ENCODE results near the gene KLHL28. TPM values are rescaled to one million over a fixed set of nuclear protein-coding genes. Genes with fewer than 3 reads are reported as not detected.

The KLHL28 gene
- total RNA-seq, 4 donors from 2014 or later, result 1.00 to 22.1 (median 15.3) TPM

- TF ChIP-seq EP300 (IDR thresholded peaks at IDR 0.05; ENCODE audit: low read depth), result no peak
- TF ChIP-seq POLR2AphosphoS5 (IDR thresholded peaks at IDR 0.05), result no peak
- no peak for TF ChIP-seq POLR2A (IDR thresholded peaks at IDR 0.05)
- H3K27ac ChIP-seq, result no peak overlapping the region
- no peaks in the 10 kb centered on the region for H3K9me3 ChIP-seq
- peaks cover 0 to 17% (median 9%) of the 10 kb centered on the region in 4 donors for H3K4me1 ChIP-seq
- no peaks in the 10 kb centered on the region for H3K27me3 ChIP-seq
- H3K4me3 ChIP-seq, result no peak overlapping the region
- in situ Hi-C loops (cut with MboI; ENCODE audit: low pct_ligation_motif_present in 1 of 4, low pct_unique_long_range_greater_than_20kb in 1 of 4, low sequenced_read_pairs in 3 of 4), result no loop called here
- no peak for DNase-seq
- no peaks in the 10 kb centered on the region for H3K36me3 ChIP-seq
- intact Hi-C loops (cut with DNase I; ENCODE audit: low total_unique reads), result no loop called here
- WGBS, 2 donors (ENCODE audit: low coverage in 1 of 2), result 50 to 59% methylated on average over 1 to 2 of the region's 2 CpGs
These were observed 28.8 kb upstream of the KLHL28 start for GRCh38 chr14:44990533-44990932.

- Histone ChIP-seq H3K4me1 (peaks cover 0 to 17% (median 9%) of the 10 kb centered on the region in 4 donors), H3K9me3 (no peaks in the 10 kb centered on the region), H3K4me3 (no peak overlapping the region), H3K27me3 (no peaks in the 10 kb centered on the region), H3K36me3 (no peaks in the 10 kb centered on the region), H3K27ac (peak overlapping the region in 1 of 4 donors; percentile 13)
- TF ChIP-seq EP300 (IDR thresholded peaks at IDR 0.05; ENCODE audit: low read depth) (no peak), POLR2A (IDR thresholded peaks at IDR 0.05) (no peak), CTCF (IDR thresholded peaks at IDR 0.05) (no peak), POLR2AphosphoS5 (IDR thresholded peaks at IDR 0.05) (no peak)
- 33 to 45% methylated on average over 2 to 3 of the region's 3 CpGs for WGBS, 2 donors (ENCODE audit: low coverage in 1 of 2)
- no peak for DNase-seq
- intact Hi-C loops (cut with DNase I; ENCODE audit: low total_unique reads), result no loop called here
- in situ Hi-C loops (cut with MboI; ENCODE audit: low pct_ligation_motif_present in 1 of 4, low pct_unique_long_range_greater_than_20kb in 1 of 4, low sequenced_read_pairs in 3 of 4), result no loop called here
These were observed 28.0 kb upstream of the KLHL28 start for GRCh38 chr14:44989497-44990440.

DNA sequence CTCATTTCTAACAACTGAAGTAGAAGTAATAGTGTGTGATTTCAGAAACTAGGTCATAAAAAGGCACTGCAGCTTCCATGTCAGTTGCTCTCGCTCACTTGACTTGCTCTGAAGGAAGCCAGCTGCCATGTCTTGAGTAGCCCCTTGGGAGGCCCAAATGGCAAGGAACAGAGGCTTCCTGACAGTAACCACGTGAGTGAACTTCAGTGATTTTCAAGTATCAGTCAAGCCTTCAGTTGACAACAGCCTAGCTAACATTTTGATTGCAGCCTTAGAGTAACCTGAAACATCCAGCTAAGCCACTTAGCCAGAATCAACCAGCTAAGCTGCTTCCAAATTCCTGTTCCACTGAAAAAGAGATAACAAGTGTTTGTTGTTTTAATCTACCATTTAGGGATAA lies 26.9 kb upstream of the KLHL28 start:
- no peaks in the 10 kb centered on the region for H3K36me3 ChIP-seq
- H3K9me3 ChIP-seq, result no peaks in the 10 kb centered on the region
- DNase-seq, result no peak
- whole genome bisulfite sequencing, 2 donors (ENCODE audit: low coverage in 1 of 2), result 66% methylated on average over 2 of the region's 2 CpGs; no CpG with 5 or more reads in 1 of the 2 donors
- no peak for TF ChIP-seq POLR2AphosphoS5 (IDR thresholded peaks at IDR 0.05)
- no peaks in the 10 kb centered on the region for H3K27me3 ChIP-seq
- no peak overlapping the region for H3K4me3 ChIP-seq
- in situ Hi-C loops (cut with MboI; ENCODE audit: low pct_ligation_motif_present in 1 of 4, low pct_unique_long_range_greater_than_20kb in 1 of 4, low sequenced_read_pairs in 3 of 4), result no loop called here
- intact Hi-C loops (cut with DNase I; ENCODE audit: low total_unique reads), result no loop called here
- H3K4me1 ChIP-seq, result peaks cover 0 to 17% (median 9%) of the 10 kb centered on the region in 4 donors
- H3K27ac ChIP-seq, result no peak overlapping the region

- Histone ChIP-seq H3K9me3 (no peaks in the 10 kb centered on the region), H3K27me3 (no peaks in the 10 kb centered on the region), H3K27ac (no peak overlapping the region), H3K36me3 (no peaks in the 10 kb centered on the region), H3K4me3 (no peak overlapping the region), H3K4me1 (peaks cover 0 to 18% (median 6%) of the 10 kb centered on the region in 4 donors)
- no peak for DNase-seq
- intact Hi-C loops (cut with DNase I; ENCODE audit: low total_unique reads) (no loop called here), in situ Hi-C loops (cut with MboI; ENCODE audit: low pct_ligation_motif_present in 1 of 4, low pct_unique_long_range_greater_than_20kb in 1 of 4, low sequenced_read_pairs in 3 of 4) (no loop called here)
- TF ChIP-seq EP300 (IDR thresholded peaks at IDR 0.05; ENCODE audit: low read depth) (no peak), CTCF (IDR thresholded peaks at IDR 0.05) (no peak), POLR2AphosphoS5 (IDR thresholded peaks at IDR 0.05) (no peak), POLR2A (IDR thresholded peaks at IDR 0.05) (no peak)
- 71 to 76% methylated on average over 2 of the region's 2 CpGs for WGBS, 2 donors (ENCODE audit: low coverage in 1 of 2)
These were observed 20.8 kb upstream of the KLHL28 start for GRCh38 chr14:44982594-44982993.

GRCh38 chr14:44981198-44981597 lies 19.5 kb upstream of the KLHL28 start:
- in situ Hi-C loops (cut with MboI; ENCODE audit: low pct_ligation_motif_present in 1 of 4, low pct_unique_long_range_greater_than_20kb in 1 of 4, low sequenced_read_pairs in 3 of 4) (no loop called here), intact Hi-C loops (cut with DNase I; ENCODE audit: low total_unique reads) (no loop called here)
- no peak overlapping the region for H3K27ac ChIP-seq
- H3K9me3 ChIP-seq, result no peaks in the 10 kb centered on the region
- H3K4me1 ChIP-seq, result peaks cover 0 to 18% (median 6%) of the 10 kb centered on the region in 4 donors
- no peak for DNase-seq
- no peak for TF ChIP-seq CTCF (IDR thresholded peaks at IDR 0.05)
- no peak for TF ChIP-seq POLR2AphosphoS5 (IDR thresholded peaks at IDR 0.05)
- no peak for TF ChIP-seq POLR2A (IDR thresholded peaks at IDR 0.05)
- no peak for TF ChIP-seq EP300 (IDR thresholded peaks at IDR 0.05; ENCODE audit: low read depth)
- no peaks in the 10 kb centered on the region for H3K27me3 ChIP-seq
- no peaks in the 10 kb centered on the region for H3K36me3 ChIP-seq
- H3K4me3 ChIP-seq, result no peak overlapping the region
- 67 to 81% methylated on average over 3 of the region's 3 CpGs for WGBS, 2 donors (ENCODE audit: low coverage in 1 of 2)
